Psoas muscle (tissue), 8 donors: ENCODE data around the gene PCDHB13. TPM values are rescaled to one million over a fixed set of nuclear protein-coding genes. Genes with fewer than 3 reads are reported as not detected.
"Not testable (repeated sequence)": the region's sequence is repeated elsewhere in the genome, so short reads cannot be mapped to it uniquely, and the experiment has no call there.

Source experiments
- ATAC-seq, 4 donors: fragments of 200-7000 bp; cut with Tn5 transposase; one replicate each; pipeline ENCODE4 v1.9.1; 2020; ENCODE audit warnings: moderate library complexity in 3 of 4, mild to moderate bottlenecking in 2 of 4
- DNase-seq, 2 donors: peaks; one replicate each; pipeline ENCODE4 v3.0.0-alpha.2; 2020
- H3K27ac ChIP-seq: fragments of 200-600 bp; one replicate; pipeline ENCODE4 v1.8.0; 2022
- H3K27me3 ChIP-seq, 3 donors: fragments of 200-600 bp in 1 of 3; one replicate each; pipeline versions ENCODE4 v1.6.1 to v1.8.0; 2013 to 2022; ENCODE audit warnings: low read length in 2 of 3, mild to moderate bottlenecking in 2 of 3, moderate library complexity in 1 of 3; ENCODE audit not compliant: insufficient read depth in 3 of 3
- H3K36me3 ChIP-seq, 2 donors: fragments of 200-600 bp in 1 of 2; one replicate each; pipeline versions ENCODE4 v1.6.1 to v1.8.0; 2013 to 2022; ENCODE audit warnings: low read depth in 1 of 2, mild to moderate bottlenecking in 1 of 2, moderate library complexity in 1 of 2; ENCODE audit not compliant: insufficient read depth in 1 of 2
- H3K4me1 ChIP-seq: fragments of 200-600 bp; one replicate; pipeline ENCODE4 v1.8.0; 2022
- H3K4me3 ChIP-seq: fragments of 200-600 bp; one replicate; pipeline ENCODE4 v1.8.0; 2022; ENCODE audit warnings: mild to moderate bottlenecking
- H3K9me3 ChIP-seq: fragments of 200-600 bp; one replicate; pipeline ENCODE4 v1.8.0; 2022
- CTCF ChIP-seq: fragments of 200-600 bp; IDR thresholded peaks from one replicate; pipeline ENCODE4 v1.8.0; 2022; ENCODE audit warnings: antibody characterized with exemption
- WGBS, 3 donors: extraction: QIAGEN DNeasy Blood & Tissue Kit; methylation state at CpG; one replicate each; pipeline versions ENCODE4 v1.1.6 to v1.1.7; 2013; 5-methylcytosine and 5-hydroxymethylcytosine counted together
- intact Hi-C, 2 donors: fragments of 100-400 bp; cut with DNase I; formaldehyde crosslinking; loops; one replicate each; pipeline versions ENCODE4 v1.11.0 to v1.14.2; 2022
- long read RNA-seq, 2 donors: library from polyadenylated mRNA; unstranded; transcript quantifications; one replicate each; pipeline ENCODE4 v2.0.0, GENCODE V29; 2021
- polyA plus RNA-seq, 3 donors: library from polyadenylated mRNA; stranded (reverse); fragments of 200-250 nt; gene quantifications; one replicate each; pipeline ENCODE4 v1.2.3, GENCODE V29; 2013
- total RNA-seq, 4 donors: library from RNA; stranded (reverse); fragmentation: NEBNext Ultra II Directional in 2 of 4; extraction: Animal tissue kit (Norgen Biotek cat#: 25700) in 2 of 4; gene quantifications; one replicate each; pipeline versions ENCODE4 v1.2.1 to v1.2.4, GENCODE V29; 2021 to 2023
- donor health status: healthy with polysubstance abuse.
- donor health status: DM: no; HTN: no; CAD: no; lungs with moderate emphysema.
- donor health status: Bipolar disorder and iron deficiency.
- donor health status: healthy.
- donor health status: DM: yes; HTN: yes; CAD: no.
- donor health status: DM: no; HTN: no; CAD: no.
- donor health status: DM: no; HTN: no; CAD: no.
- donor health status: DM: yes; HTN: yes; CAD: no.

Gene PCDHB13
- total RNA-seq (under 1 TPM; 0.44 to 0.81 (median 0.62) TPM), polyA plus RNA-seq (under 1 TPM; 0.06 to 0.26 (median 0.18) TPM)
- long read RNA-seq, donor 1, result 0 reads
- long read RNA-seq, donor 2, result 0 reads

DNA sequence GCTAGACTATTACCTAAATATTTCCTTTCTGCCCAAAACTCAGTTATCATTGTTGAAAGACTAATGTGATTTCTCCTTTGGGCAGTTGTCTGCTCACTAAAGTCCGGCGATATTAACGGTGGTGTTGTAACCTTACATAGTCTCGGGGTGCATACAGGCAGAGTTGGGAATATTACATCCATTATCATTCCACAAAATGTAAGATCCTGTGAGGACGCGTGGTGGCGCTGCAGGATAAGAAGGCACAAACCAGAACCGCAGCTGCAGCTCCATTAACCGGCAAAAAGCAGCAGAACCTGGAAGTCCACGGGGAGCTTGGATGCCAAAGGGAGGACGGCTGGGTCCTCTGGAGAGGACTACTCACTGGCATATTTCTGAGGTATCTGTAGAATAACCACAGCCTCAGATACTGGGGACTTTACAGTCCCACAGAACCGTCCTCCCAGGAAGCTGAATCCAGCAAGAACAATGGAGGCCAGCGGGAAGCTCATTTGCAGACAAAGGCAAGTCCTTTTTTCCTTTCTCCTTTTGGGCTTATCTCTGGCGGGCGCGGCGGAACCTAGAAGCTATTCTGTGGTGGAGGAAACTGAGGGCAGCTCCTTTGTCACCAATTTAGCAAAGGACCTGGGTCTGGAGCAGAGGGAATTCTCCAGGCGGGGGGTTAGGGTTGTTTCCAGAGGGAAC is at the start of gene PCDHB13:
Gene PCDHB13 (plus strand): TSS at position 264 of the 684 bp plus-strand sequence. CDS start 205 bp downstream, at position 469.
- H3K4me1 ChIP-seq, H3K9me3 ChIP-seq, H3K27ac ChIP-seq, intact Hi-C loops, H3K36me3 ChIP-seq: not testable (repeated sequence)
- peak in 1 of 2 donors; percentile 45 for DNase-seq
- H3K27me3 ChIP-seq, result peaks cover 0 to 20% (median 4%) of the 10 kb centered on the region in 3 donors
- WGBS, 3 donors, result 9 to 13% (median 9%) methylated on average over 11 to 13 of the region's 18 CpGs
- H3K4me3 ChIP-seq, result peak within 1 kb of the TSS; percentile 32
- ATAC-seq, result peak in 2 of 4 donors; percentile 36 to 68

GRCh38 chr5:141172381-141173204 is 41.1 kb upstream of the PCDHB13 start, which contains the start of gene PCDHB7:
PCDHB7 (plus strand) TSS chr5:141172644; CDS start chr5:141172836, 192 bp downstream.
- peaks cover 0 to 40% (median 7%) of the 10 kb centered on the region in 3 donors for H3K27me3 ChIP-seq
- H3K4me3 ChIP-seq, result peak within 1 kb of the TSS; percentile 31
- intact Hi-C loops, result no loop called here
- H3K36me3 ChIP-seq, result no peaks in the 10 kb centered on the region
- WGBS, 3 donors, result 17 to 31% (median 26%) methylated on average over 20 of the region's 20 CpGs
- H3K27ac ChIP-seq, result no peak within 1 kb of the TSS
- peaks cover 2% of the 10 kb centered on the region for H3K9me3 ChIP-seq
- ATAC-seq, result no peak
- no peaks in the 10 kb centered on the region for H3K4me1 ChIP-seq
- TF ChIP-seq CTCF, result peak; percentile 32
- DNase-seq, result no peak

DNA sequence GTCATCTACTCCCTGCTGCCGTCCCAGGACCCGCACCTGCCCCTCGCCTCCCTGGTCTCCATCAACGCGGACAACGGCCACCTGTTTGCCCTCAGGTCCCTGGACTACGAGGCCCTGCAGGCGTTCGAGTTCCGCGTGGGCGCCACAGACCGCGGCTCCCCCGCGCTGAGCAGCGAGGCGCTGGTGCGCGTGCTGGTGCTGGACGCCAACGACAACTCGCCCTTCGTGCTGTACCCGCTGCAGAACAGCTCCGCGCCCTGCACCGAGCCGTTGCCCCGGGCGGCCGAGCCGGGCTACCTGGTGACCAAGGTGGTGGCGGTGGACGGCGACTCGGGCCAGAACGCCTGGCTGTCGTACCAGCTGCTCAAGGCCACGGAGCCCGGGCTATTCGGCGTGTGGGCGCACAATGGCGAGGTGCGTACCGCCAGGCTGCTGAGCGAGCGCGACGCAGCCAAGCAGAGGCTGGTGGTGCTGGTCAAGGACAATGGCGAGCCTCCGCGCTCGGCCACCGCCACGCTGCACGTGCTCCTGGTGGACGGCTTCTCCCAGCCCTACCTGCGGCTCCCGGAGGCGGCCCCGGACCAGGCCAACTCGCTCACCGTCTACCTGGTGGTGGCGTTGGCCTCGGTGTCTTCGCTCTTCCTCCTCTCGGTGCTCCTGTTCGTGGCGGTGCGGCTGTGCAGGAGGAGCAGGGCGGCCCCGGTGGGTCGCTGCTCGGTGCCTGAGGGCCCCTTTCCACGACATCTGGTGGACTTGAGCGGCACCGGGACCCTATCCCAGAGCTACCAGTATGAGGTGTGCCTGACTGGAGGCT is 39.2 kb upstream of the PCDHB13 start:
- 32 to 43% (median 39%) methylated on average over 52 to 79 of the region's 79 CpGs for WGBS, 3 donors
- ATAC-seq, H3K36me3 ChIP-seq, H3K4me1 ChIP-seq, DNase-seq, H3K4me3 ChIP-seq, H3K9me3 ChIP-seq, H3K27ac ChIP-seq: not testable (repeated sequence)
- peaks cover 0 to 43% (median 4%) of the 10 kb centered on the region in 3 donors for H3K27me3 ChIP-seq
- intact Hi-C loops, result loop anchor here in 1 of 2 donors (5.0 kb wide), 1 partner anchor 1152 kb away; no protein-coding TSS in a partner anchor

DNA sequence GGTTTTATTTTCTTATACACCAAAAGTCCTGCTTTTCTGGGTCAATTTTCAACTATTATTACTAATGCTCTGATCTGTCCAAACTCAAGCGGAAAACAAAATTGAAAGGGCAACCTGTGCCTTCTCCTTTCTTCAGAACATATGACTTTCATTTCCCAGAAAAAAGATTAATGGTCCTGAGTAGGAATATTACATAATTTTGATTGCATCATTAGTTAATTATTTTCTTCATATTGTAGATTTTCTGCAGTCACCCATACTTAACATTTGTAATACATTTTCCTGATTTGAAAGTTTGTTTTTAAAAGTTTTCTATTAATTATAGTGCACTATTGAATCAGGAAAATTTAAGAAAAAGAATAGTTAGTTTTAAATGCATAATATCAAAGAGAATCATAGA is 37.8 kb upstream of the PCDHB13 start:
- no peak for TF ChIP-seq CTCF
- Histone ChIP-seq H3K4me1 (no peaks in the 10 kb centered on the region), H3K36me3 (no peaks in the 10 kb centered on the region), H3K27me3 (peaks cover 0 to 55% (median 7%) of the 10 kb centered on the region in 3 donors), H3K27ac (no peak overlapping the region), H3K4me3 (no peak overlapping the region), H3K9me3 (peaks cover 2% of the 10 kb centered on the region)
- no peak for DNase-seq
- ATAC-seq, result no peak
- intact Hi-C loops, result loop anchor here in 1 of 2 donors (5.0 kb wide), 1 partner anchor 1154 kb away; no protein-coding TSS in a partner anchor
- WGBS, 3 donors, result 60 to 75% (median 65%) methylated on average over 1 of the region's 1 CpG

- H3K36me3 ChIP-seq, ATAC-seq, H3K27ac ChIP-seq, H3K4me3 ChIP-seq, H3K4me1 ChIP-seq, DNase-seq: not testable (repeated sequence)
- peaks cover 0 to 61% (median 6%) of the 10 kb centered on the region in 3 donors for H3K27me3 ChIP-seq
- H3K9me3 ChIP-seq, result peaks cover 12% of the 10 kb centered on the region
- 24 to 27% (median 25%) methylated on average over 12 to 14 of the region's 18 CpGs for WGBS, 3 donors
- intact Hi-C loops, result loop anchor here in 1 of 2 donors (5.0 kb wide), 1 partner anchor 1155 kb away; no protein-coding TSS in a partner anchor
Observed at GRCh38 chr5:141177577-141178191, 36.0 kb upstream of the PCDHB13 start, which contains the start of gene PCDHB8. PCDHB8 (plus strand) TSS chr5:141177790; CDS start chr5:141178035, 245 bp downstream.

GRCh38 chr5:141179371-141179770 is 34.3 kb upstream of the PCDHB13 start:
- WGBS, 3 donors, result 35 to 43% (median 40%) methylated on average over 18 to 35 of the region's 39 CpGs
- not testable (repeated sequence) for DNase-seq, H3K4me3 ChIP-seq, ATAC-seq, H3K27ac ChIP-seq, H3K36me3 ChIP-seq, H3K4me1 ChIP-seq
- intact Hi-C loops, result loop anchor here in 1 of 2 donors (5.0 kb wide), 1 partner anchor 1157 kb away; no protein-coding TSS in a partner anchor
- peaks cover 0 to 66% (median 7%) of the 10 kb centered on the region in 3 donors for H3K27me3 ChIP-seq
- peaks cover 15% of the 10 kb centered on the region for H3K9me3 ChIP-seq

DNA sequence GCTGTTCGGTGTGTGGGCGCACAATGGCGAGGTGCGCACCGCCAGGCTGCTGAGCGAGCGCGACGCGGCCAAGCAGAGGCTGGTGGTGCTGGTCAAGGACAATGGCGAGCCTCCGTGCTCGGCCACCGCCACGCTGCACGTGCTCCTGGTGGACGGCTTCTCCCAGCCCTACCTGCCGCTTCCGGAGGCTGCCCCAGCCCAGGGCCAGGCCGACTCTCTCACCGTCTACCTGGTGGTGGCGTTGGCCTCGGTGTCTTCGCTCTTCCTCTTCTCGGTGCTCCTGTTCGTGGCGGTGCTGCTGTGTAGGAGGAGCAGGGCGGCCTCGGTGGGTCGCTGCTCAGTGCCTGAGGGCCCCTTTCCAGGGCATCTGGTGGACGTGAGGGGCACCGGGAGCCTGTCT is 33.8 kb upstream of the PCDHB13 start:
- not testable (repeated sequence) for H3K4me1 ChIP-seq, ATAC-seq, H3K4me3 ChIP-seq, DNase-seq, H3K36me3 ChIP-seq, H3K27ac ChIP-seq
- 15 to 44% (median 37%) methylated on average over 16 to 32 of the region's 32 CpGs for WGBS, 3 donors
- intact Hi-C loops, result loop anchor here in 1 of 2 donors (5.0 kb wide), 1 partner anchor 1158 kb away; no protein-coding TSS in a partner anchor
- H3K9me3 ChIP-seq, result peaks cover 13% of the 10 kb centered on the region
- peaks cover 0 to 67% (median 6%) of the 10 kb centered on the region in 3 donors for H3K27me3 ChIP-seq
